Activated effector memory CD4-positive, alpha-beta T cell treated with anti-CD3 and anti-CD28 coated beads, Interleukin-2, amount 50 U/mL, for 16 hours (primary cell): Measurements from ENCODE around the gene MRPL52.
"Not testable (repeated sequence)": the region's sequence is repeated elsewhere in the genome, so short reads cannot be mapped to it uniquely, and the experiment has no call there.

Experiments used
- DNase-seq: peaks from one replicate; pipeline ENCODE4 v3.0.0-alpha.2; 2020

The MRPL52 gene

DNA sequence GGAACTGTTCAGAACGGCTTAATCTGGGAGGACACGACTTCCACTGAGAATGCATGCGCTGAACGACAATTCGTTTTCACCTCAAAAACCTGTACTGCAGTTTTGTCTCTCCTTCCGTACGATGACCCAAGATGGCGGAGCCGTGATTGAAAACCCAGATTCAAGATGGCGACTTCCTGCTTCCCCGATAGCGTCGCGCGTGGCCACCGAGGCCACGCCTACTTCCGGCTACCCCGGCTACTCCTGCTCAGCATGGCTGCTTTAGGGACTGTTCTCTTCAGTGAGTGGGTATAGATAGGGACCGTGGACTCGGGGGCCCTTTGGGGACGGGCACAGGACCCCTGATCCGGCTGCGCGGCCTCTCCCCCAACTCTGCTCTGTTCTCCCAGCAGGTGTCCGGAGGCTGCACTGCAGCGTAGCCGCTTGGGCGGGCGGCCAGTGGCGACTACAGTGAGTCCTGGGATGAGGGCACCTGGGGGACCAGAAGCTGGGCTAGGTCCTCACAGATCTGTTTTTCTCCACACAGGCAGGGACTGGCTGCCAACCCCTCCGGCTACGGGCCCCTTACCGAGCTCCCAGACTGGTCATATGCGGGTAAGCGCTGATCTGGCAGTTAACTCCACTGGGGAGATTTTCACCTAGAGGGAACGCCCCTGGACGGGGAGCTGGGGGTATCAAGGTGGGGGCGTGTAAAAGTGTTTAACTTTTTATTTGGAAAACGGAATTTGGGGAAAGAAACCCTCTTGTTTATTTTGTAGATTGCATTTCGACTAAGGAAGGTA lies at the start of gene MRPL52:
MRPL52 (plus strand) TSS at position 227 of the 782 bp plus-strand sequence; CDS start at position 253, 26 bp downstream.
- DNase-seq = peak; percentile 96

DNA sequence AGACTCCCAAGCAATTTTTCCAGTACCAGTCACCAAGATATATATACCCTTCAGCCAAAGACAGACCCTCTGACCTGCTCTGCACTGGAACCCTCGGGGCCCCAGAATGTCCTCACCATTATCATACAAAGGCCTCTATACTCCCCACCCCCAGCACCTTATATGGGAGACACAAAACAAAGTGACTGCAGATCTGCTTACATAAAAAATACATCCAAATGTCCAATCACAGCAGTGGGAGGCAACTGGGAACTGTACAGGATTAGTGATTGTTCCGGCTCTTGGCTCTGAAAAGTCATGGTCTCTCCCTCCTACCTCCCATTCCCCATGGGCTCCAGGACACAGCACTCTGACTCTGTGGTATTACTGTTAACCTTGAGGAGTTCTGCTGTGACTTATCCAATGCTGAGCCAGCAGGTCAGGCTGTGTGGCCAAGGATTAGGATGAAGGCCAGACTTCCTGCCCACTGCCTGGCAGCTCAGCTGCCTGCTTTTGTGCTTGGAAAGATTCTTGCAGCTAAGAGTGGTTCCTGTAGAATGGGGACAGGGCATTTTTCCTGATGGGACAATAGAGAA lies 49.5 kb upstream of the MRPL52 start:
- no peak for DNase-seq

DNA sequence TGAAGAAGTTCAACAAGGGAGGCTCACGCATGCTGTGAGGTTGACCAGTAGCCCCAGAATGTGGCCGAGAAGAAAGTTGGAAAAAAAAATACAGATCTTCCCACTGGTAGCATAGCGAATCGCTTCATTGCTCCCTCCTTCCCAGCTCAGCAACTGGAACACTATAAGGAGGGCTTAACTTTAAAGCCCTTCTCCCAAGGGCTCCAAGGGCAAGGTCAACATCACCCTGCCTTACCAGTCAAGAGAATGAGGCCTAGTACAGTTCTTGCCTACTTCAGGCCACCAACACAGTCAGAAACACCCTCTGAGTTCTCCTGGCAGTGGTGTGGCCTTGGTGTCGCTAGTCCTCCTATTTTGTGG lies 48.8 kb upstream of the MRPL52 start:
- DNase-seq = no peak

DNA sequence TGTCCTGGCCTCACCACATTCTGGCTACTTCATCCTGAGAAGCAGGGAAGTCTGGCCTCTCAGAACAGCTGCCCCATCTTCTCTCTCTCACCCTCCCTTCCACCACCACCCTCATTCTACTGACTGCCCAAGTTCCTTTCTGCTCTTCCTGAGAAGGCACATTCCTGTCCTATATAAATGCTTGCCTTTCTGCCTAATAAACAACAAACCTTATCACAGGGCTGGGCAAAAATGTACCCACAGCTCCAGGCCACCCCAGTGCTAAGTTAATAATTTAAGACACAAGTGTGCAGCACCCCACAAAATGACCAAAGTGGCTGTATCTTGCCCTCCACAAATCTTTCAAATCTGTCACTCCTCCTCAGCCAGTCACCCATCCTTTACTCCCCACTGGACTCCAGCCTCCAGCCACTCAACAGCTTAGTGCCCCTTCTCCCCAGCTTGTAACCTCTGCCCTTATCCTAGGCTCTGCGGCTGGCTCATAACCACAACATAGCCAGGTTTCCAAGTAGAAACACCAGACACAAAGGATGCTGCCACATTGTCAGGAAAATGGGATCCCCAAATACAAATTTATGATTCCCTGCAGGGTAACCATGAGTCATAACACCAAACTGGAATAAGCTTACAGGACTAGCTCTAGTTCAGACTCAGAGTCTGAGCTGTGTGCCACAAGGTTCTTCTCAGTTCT lies 48.2 kb upstream of the MRPL52 start:
- no peak for DNase-seq

DNA sequence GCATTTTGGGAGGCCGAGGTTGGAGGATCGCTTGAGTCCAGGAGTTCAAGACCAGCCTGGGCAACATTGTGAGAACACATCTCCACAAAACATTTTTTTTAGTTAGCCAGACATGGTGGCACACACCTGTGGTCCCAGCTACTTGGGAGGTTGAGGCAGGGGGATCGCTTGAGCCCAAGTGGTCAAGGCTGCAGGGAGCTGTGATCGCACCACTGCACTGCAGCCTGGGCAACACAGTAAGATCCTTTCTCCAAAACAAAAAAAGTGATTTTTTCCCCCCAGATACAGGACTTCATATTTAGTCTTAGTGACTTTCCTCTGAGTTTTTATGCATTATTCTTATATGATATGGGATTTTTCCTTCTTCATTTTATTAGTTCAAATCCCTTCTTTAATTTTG lies 43.0 kb upstream of the MRPL52 start:
- no peak for DNase-seq

DNA sequence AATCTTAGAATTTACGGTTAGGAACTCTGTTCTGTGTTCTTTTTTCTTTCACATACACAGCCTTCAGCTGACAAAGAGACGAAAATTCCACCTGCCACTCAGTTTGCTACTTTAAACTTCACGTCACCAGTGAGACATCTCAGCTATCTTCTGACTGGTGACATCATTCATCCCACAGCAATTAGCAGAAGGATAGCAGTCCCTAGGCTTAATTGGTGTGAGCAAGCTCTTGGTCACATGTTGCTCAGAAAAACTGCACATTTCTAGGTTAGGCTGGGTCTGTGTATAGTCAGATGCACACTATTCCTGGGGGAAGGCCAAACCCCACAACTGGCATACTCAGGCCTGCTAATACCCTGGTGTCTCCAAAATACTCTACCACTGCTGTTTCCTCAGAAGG lies 38.4 kb upstream of the MRPL52 start:
- no peak for DNase-seq

DNA sequence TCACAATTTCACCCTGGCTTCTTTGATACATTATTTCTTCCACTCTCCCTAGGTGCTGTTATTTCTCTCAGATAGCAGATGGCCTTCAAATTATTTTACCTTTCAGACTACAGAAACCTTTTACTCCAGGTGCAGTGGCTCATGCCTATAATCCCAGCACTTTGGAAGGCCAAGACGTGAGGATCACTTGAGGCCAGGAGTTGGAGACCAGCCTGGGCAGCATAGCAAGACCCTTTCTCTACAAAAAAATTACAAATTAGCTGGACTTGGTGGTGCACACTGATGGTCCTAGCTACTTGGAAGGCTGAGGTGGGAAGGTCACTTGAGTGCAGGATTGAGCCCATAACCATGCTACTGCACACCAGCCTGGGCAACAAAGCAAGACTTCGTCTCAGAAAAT lies 37.5 kb upstream of the MRPL52 start:
- no peak for DNase-seq

DNA sequence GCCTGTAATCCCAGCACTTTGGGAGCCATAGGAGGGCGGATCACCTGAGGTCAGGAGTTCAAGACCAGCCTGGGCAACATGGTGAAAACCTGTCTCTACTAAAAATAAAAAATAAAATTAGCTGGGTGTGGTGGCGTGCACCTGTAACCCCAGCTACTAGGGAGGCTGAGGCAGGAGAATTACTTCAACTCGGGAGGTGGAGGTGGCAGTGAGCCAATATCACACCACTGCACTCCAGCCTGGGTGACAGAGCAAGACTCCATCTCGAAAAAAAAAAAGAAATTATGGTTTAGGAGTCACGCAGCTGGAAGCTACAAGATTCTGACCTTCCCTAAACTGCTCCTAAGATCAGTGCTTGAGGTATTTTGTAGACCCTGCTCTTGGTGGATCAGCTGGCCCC lies 36.1 kb upstream of the MRPL52 start:
- not testable (repeated sequence) for DNase-seq

DNA sequence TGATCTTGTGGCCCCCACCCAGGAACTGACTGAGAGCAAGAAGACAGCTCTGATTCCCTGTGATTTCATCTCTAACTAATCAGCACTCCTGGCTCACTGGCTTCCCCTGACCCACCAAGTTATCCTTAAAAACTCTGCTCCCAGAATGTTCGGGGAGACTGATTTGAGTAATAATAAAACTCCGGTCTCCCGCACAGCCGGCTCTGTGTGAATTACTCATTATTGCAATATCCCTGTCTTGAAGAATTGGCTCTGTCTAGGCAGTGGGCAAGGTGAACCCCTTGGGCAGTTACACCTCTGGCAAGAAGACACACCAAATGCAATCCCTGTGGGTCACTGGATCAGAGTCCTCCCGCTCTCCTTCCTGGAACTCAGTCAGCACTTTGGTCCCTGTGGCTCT lies 35.7 kb upstream of the MRPL52 start:
- no peak for DNase-seq

DNA sequence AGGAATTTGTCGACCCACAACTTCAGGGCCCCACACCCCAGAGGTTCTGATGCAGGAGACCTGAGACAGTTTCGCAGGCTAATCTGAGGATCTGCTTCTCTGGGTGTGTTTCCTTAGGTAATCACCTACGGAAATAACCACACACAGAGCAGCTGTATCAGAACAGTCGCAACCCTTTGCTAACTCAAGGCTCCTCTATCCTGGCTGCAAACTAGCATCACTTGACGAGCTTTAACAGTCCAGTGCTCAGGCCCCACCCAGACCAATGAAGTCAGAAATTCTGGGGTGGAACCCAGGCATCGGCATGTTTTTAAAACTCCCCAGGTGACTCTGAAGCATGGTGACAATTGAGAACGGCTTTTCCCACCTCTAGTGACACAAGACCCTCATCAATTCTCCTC lies 35.1 kb upstream of the MRPL52 start:
- no peak for DNase-seq

DNA sequence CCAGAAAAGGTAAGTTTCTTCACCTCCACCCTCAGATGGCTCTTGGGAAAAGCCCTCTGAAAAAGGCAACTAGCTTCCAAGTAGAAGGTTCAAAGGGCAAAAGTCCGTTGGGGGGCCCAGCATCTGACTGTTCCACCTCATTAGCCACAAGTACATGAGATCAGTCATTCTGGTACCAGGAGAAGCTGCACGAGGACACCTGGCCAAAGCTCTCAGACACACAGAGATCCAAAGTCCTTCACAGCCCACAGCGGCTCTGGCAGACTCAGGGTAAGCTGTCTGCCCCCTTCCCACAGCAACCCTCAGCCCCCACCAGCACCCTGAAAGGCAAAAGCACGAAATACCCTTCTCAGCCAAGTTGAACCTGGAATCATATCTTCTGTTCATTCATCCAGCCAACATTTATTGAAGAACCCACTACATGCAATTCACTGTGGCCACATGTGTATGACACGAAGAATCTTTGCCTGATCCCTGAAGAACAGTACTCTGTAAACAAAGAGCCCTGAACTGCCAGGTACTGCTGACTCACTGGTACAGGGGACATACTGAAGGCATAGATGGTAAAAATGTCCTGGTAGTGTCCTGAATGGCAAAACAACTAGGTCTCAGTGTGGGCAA lies 33.5 kb upstream of the MRPL52 start:
- DNase-seq = no peak

DNA sequence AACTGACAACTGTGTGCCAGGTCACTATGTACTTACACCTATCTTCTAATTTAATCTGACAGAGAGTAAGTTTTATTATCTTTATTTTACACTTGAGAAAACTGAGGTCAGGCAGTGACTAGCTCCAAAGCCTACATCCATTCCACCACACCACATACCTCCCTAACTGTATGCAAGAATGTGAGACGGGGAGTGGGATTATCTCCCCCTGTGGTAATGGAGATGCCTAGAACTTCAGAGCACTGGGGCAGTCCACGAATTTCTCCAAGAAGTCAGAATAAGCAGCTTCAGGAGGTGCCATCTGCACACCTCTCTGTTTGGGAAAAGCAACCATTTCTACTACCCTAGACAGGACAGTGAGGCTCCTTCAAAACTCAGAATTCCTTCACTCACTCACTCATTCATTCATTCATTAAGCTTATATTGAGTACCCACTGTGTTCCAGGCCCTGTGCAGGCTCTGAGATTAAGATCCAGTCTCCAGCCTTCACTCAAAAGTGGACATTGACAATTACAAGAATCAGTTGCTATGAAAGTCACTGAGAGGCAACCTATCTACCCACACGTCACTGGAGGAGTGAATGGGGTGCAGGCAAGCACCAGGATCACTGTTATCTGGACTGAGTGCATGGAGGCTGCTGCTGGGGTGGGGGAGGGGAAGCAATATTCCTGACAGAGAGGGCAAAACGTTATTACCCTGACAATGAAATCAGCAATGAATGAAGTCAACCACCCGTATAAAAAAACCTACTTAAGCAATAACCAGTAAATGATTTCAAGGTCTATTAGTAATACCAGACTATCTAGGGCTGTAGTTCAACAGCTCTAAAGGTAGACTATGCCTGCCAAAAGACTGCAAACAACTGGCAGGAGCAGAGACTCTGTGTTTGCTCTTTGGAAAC lies 32.4 kb upstream of the MRPL52 start:
- DNase-seq = no peak

DNA sequence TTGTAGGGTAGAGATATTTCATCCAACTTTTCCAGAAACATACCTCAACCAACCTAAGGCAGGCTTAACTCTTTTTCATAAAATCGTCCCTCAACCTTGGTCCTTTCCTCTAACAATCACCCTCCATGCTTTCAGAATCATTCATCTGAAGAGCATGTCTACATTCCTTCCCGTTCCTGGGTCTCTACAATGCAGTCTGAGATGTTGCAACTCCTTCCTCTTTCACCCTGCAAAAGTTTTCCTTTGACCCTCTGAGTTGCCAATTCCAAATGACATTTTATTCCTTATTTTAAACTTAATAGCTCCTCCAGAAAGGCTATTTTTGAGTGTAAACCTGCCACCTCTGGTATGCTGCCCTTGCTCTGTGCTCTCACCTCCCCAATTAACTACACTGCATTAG lies 31.2 kb upstream of the MRPL52 start:
- no peak for DNase-seq

DNA sequence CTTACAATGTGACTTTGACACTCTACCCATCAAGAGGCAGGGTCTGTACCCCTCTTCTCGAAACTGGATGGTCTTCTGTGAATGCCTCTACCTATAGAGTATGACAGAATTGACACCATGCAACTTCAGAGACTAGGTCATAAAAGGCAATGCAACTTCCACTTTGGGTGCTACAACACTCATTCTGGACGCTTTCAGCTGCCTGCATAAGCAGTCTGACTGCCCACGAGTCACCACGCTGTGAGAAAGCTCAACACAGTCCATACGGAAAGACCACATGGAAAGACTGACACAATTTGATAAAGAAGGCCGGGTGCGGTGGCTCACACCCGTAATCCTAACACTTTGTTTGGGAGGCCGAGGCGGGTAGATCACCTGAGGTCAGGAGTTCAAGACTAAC lies 29.3 kb upstream of the MRPL52 start:
- DNase-seq = no peak

DNA sequence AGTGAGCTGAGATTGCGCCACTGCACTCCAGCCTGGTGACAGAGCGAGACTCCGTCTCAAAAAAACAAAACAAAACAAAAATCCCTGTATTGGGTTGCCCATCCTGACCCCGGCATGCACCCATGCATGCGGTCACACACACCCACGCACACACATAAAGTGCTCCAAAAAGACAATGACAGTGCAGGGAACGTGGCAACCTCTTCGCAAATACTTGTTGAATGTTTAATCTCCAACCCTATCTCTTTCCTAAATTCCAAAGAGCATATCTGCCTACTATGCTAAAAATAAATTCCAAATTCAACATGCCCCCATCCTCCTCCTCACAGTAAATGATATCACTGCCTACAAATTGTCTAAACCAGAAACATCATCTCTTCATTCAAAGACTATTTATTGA lies 28.0 kb upstream of the MRPL52 start:
- DNase-seq = no peak

DNA sequence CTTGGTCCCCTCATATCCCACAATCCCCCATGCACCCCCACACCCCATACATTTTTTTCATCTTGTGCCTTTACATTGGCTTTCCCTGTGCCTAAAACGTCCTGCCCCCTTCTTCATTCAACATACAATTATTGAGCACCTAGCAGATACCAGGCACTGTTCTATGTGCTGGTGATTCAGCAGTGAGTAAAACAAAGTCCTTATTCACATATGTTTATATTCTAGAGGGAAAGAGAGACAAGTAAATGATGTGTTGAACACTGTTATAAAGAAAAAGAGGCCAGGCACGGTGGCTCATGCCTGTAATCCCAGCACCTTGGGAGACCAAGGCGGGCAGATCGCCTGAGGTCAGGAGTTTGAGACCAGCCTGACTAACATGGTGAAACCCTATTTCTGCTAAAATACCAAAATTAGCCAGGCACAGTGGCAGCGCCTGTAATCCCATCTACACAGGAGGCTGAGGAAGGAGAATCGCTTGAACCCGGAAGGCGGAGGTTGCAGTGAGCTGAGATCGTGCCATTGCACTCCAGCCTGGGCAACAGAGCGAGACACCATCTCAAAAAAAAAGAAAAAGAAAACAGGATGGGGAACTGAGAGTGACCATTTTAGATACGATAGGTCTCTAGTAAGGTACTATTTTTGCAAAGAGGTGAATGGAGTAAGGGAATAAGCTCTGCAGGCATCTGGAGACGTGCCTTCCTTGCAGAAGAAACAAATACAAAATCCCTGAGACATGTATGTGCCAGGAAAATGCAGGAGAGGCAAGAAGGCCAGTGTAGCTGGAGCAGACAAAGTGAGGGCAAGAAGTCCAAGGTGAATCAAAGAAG lies 26.6 kb upstream of the MRPL52 start:
- no peak for DNase-seq

DNA sequence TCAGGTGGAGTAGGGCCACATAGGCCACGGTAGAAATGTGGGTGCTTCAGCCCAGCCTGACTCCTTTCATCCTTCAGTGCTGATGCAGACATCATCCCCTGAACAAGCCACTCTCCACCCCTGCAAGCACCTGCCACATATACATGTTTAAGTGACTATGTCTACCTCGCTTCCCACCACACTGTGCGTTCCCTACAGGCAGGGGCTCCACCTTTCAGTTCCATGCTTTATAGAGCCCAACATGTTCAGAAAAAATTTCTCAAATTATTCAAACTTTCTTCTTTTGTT lies 26.1 kb upstream of the MRPL52 start:
- no peak for DNase-seq

DNA sequence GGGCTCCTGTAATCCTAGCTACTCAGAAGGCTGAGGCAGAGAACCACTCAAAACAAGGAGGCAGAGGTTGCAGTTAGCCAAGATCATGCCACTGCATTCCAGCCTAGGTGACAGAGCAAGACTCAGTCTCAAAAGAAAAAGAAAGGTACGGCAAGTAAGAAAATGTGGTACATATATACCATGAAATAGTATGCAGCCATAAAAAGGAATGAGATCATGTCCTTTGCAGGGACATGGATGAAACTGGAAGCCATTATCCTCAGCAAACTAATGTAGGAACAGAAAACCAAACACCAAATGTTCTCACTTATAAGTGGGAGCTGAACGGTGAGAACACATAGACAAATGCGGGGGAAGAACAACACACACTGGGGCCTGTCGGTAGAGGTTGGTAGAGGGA lies 24.5 kb upstream of the MRPL52 start:
- DNase-seq = not testable (repeated sequence)

DNA sequence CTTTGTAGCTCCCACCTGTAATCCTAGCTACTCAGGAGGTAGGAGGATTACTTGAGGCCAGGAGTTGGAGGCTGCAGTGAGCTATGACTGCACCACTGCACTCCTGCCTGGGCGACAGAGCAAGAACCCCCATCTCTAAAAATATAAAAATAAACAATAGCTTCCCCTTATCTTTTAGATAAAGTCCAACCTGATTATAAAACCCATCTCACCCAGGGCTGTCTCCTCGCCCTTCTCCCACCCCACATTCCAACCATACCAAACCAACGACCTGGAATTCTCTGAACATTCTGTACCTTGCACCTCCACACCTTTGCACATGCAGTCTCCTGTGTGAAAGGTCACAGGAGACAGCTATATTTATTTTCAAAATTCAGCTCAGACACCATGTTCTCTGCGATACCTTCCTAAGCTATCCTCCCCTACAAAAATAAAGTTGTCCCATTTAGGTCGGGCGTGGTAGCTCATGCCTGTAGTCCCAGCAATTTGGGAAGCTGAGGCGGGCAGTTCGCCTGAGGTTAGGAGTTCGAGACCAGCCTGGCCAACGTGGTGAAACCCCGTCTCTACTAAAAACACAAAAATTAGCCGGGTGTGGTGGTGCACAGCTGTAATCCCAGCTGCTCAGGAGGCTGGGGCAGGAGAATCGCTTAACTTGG lies 22.1 kb upstream of the MRPL52 start:
- no peak for DNase-seq

DNA sequence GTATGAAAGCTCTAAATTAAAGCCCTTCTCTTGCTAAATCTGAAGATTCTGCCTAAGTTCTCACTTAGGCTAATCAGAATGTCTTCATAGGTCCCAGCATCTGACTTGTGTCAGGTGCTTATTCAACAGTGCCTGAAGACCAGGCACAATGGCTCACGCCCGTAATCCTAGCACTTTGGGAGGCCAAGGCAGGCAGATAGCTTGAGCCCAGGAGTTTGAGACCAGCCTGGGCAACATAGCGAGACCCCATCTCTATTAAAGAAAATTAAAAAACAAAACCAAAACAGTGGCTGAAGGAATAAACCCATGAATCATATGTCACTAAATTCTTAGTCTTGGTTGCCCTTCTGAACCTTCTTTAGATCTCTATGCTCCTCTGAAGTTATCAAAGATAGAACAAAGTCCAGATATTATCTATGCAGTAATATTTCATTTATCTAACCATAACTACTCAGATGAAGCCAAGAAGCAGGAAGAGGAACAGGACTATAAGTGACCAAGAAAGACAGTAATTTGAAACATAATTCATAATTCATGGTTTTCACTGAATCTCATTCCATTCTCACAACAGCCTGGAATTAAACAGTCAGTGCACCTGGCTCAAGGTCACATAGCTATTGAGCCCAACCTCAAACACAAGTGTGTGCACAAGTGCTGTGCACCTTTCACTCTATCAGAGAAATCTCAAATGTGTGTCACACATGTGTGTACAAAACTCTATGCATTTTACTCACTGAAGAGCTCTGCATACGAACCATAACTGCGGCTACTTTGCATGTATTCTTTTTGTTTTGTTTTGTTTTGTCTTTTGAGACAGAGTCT lies 21.1 kb upstream of the MRPL52 start:
- DNase-seq = no peak

DNA sequence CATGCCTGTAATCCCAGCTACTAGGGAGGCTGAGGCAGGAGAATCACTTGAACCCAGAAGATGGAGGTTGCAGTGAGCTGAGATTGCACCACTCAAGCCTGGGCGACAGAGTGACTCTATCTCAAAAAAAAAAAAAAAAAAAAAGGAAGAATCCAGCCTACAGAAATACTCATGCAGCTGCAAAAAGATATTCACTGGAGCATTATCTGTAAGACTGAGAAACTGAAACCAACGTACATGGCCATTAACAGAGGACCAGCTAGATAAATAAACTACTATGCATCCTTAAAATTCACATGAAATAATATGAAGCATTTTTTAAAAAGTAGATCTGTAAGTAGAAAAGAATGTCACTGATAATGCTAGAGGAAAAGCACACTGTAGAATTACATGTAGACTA lies 18.0 kb upstream of the MRPL52 start:
- no peak for DNase-seq
